ACHN (cell line): ENCODE measurements around the gene CCL14.
"Not testable (repeated sequence)": the region's sequence is repeated elsewhere in the genome, so short reads cannot be mapped to it uniquely, and the experiment has no call there.

Source experiments
- DNase-seq: peaks from one replicate; pipeline ENCODE4 v3.0.0-alpha.2; 2015
- in situ Hi-C: cut with HindIII; loops from 2 replicates; pipeline ENCODE4 v1.10.0; 2017; ENCODE audit warnings: low sequenced_read_pairs, low pct_ligation_motif_present, low pct_unique_long_range_greater_than_20kb

Gene CCL14

GRCh38 chr17:35963663-35964062, 22.9 kb downstream of the CCL14 start:
- DNase-seq, result no peak
- in situ Hi-C loops, result no loop called here

- in situ Hi-C loops, result no loop called here
- DNase-seq, result no peak
Measured at GRCh38 chr17:35953720-35954119, 32.8 kb downstream of the CCL14 start.

DNA sequence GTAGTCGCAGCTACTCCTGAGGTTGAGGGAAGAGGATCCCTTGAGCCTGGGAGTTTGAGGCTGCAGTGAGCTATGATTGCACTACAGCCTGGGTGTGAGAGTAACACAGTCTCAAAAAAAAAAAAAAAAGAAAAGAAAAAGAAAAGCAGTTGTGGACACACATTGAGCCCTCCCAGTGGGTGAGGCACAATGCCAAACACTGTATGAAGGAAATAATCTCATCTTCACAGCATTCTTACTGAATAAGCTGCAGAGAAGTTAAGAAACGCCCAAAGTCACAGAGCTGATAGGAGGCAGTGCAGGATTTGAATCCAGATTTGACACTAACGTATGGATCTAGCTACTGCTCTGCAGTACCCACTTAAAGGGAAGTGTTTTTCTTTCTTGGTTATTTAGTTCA, 37.1 kb downstream of the CCL14 start:
- in situ Hi-C loops, result no loop called here
- DNase-seq, result no peak

DNA sequence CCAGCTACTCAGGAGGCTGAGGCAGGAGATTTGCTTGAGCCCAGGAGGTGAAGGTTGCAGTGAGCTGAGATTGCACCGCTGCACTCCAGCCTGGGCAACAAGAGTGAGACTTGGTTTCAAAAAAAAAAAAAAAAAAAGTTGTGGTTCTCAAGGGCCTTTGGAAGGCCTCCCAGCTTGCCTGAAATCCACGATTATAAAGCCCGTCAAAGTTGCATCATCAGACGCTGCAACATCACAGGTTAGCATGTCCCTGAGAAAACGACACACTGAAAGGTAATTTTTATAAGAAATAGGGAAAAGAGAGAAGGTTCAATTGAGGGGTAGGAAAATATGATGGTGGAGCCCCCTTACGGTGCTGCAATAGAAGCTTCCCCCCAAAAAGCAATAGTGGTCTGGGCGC, 38.4 kb downstream of the CCL14 start:
- DNase-seq, result no peak
- in situ Hi-C loops, result no loop called here

DNA sequence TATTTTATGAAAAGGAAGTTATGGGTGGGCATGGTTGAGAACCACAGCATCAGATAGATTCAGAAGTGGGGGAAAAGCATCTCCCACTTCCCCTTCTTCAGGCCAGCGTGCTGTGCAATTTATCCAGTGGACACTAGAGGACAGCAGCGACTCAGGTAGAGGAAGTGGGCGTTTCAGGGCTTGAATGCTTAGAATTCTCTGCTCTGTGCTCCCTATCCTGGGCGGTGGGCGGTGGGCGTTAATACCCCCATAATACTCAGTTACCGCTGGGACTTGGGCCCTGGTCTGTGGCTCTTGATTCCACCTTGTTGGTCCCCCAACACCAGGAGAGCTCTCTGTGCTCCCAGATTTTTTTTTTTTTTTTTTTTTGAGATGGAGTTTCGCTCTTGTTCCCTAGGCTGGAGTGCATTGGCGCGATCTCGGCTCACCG, 39.4 kb downstream of the CCL14 start:
- DNase-seq, result peak; percentile 82
- in situ Hi-C loops, result no loop called here

DNA sequence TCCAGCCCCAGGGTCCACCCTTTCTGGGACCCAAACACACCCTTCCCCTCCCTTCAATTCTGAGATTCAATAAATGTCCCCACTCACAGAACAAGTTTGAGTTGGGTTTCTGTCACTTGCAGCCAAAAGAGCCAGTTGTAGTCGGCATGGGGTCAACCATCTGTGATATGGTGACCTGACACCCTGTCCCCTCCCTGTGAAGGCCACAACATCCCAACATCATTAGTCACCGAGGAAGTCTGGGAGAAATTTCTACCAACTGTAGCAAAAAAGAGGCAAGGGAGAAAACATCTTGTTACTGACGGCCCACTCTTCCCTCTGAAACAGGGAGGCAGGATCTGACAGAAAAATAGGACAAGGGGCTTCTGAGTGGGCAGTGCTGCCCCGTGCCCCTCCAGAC, 42.4 kb downstream of the CCL14 start:
- in situ Hi-C loops, result no loop called here
- no peak for DNase-seq

DNA sequence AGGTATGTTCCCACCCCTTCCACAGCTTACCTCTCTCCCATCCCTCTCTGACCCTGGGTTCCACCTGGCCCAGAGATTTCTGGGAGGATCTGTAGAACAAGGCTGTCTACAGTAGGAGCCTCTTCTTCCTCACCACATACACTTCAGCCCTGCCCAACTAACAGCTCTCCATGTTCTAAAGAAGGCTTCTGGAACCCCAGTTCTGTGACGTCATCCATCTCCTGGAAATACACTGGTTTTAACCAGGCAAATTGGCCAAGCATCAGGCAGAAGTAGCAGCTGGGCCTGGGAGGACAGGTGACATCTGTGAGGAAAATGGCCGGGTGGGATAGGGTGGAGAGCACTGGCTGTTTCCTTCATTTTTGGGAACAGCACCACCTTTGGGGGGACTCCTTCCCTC, 43.0 kb downstream of the CCL14 start, which contains the start of gene LYZL6:
Gene LYZL6, minus strand, starts transcription at position 177 of the 400 bp plus-strand sequence. CDS start 4,357 bp downstream, outside the sequence.
- in situ Hi-C loops, result no loop called here
- DNase-seq, result no peak

DNA sequence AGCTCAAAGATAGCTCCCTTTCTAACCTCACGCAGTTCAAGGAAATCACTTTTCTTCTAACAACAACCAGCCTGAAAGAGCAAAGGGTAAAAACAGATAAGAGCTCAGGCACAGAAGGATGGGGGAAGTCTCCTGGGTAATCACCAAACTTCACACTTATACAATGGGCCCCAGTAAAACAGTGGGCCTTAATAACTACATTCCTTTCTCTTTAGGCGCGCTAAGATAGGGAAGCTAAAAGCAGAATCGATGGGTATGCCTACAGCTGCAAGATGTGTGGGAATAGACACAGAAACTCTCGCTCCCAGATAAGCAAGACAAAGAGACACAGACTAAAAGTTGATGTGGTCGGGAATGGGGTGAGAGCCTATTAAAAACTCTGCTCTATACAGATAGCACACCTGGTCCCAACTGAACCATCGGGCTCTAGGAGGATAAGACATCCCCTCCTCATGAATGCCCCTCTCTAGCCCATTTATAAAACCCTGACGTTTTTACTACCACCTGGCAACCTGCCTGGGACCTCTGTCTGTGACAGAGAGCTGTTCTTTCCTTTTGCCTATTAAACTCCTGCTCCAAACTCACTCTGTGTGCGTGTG, 43.8 kb downstream of the CCL14 start:
- DNase-seq, result no peak
- in situ Hi-C loops, result no loop called here

GRCh38 chr17:35938492-35938891, 48.0 kb downstream of the CCL14 start:
- in situ Hi-C loops, DNase-seq: not testable (repeated sequence)

GRCh38 chr17:35936063-35936462, 50.5 kb downstream of the CCL14 start:
- in situ Hi-C loops, result no loop called here
- DNase-seq, result no peak

DNA sequence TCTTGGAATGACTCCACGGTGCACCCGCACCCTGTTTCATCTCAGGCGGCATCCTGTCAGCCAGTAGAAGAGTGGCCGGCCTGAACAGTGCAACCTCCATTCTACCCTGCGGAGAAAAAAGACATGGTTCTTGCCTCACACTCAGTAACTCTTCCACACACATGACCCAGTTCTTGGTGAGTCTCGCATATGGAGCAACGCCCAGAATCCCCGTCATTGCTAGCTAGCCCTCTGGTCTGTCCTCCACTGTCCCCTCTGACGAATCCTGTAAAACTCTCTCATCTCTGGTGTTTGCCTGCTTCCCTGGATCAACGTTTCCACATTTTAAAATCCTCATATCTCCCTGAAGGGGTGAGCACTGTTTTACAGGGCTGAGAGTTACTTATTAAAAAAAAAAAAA, 51.8 kb downstream of the CCL14 start:
- in situ Hi-C loops, result no loop called here
- DNase-seq, result no peak
